ENCODE data around the gene DALRD3. TPM values are rescaled to one million over a fixed set of nuclear protein-coding genes. Genes with fewer than 3 reads are reported as not detected.

DALRD3 gene
- total RNA-seq, 1 donor from 2014 or later = 36.7 TPM

- TF ChIP-seq CTCF (IDR thresholded peaks at IDR 0.05) = no peak
- CTCF ChIA-PET = interaction anchor here (0.5 to 2.0 kb wide), 5 partner anchors 12 to 115 kb away, joined by 3 to 5 read pairs (median 3); partner anchors contain the start of genes NDUFAF3 and P4HTM
- no peak for DNase-seq
- POLR2A ChIA-PET = interaction anchor here (0.9 to 9.9 kb wide), 3 partner anchors 13 to 89 kb away, joined by 4 to 372 read pairs (median 58); partner anchors contain the start of genes DALRD3, IMPDH2, NDUFAF3 and P4HTM
- intact Hi-C loops (cut with micrococcal nuclease) = loop anchor here (5.0 kb wide), 3 partner anchors 338 to 668 kb away; partner anchors contain the start of genes APEH, PFKFB4 and USP4
- Mint-ChIP-seq H3K9me3 (no peaks in the 10 kb centered on the region), H3K4me3 (no peak overlapping the region), H3K4me1 (peaks cover 21% of the 10 kb centered on the region), H3K27ac (no peak overlapping the region), H3K36me3 (ENCODE audit: low read depth) (peaks cover 12% of the 10 kb centered on the region), H3K27me3 (no peaks in the 10 kb centered on the region)
- no peak for ATAC-seq (ENCODE audit: low read depth)
Measured at GRCh38 chr3:49004352-49005302, 13.8 kb downstream of the DALRD3 start.

- H3K36me3 Mint-ChIP-seq (ENCODE audit: low read depth) = peaks cover 4% of the 10 kb centered on the region
- H3K9me3 Mint-ChIP-seq = no peaks in the 10 kb centered on the region
- intact Hi-C loops (cut with micrococcal nuclease) = no loop called here
- no peaks in the 10 kb centered on the region for H3K27me3 Mint-ChIP-seq
- no peak overlapping the region for H3K4me3 Mint-ChIP-seq
- TF ChIP-seq CTCF (IDR thresholded peaks at IDR 0.05) = no peak
- ChIA-PET POLR2A (interaction anchor here (0.7 kb wide), 1 partner anchor 20 kb away, joined by 3 read pairs; no protein-coding TSS in a partner anchor), CTCF (no interaction called here)
- DNase-seq = no peak
- H3K27ac Mint-ChIP-seq = no peak overlapping the region
- H3K4me1 Mint-ChIP-seq = no peaks in the 10 kb centered on the region
- ATAC-seq (ENCODE audit: low read depth) = no peak
Measured at GRCh38 chr3:49001155-49001554, 17.2 kb downstream of the DALRD3 start.

- CTCF ChIA-PET = no interaction called here
- DNase-seq (no peak), ATAC-seq (ENCODE audit: low read depth) (no peak)
- no peak for TF ChIP-seq CTCF (IDR thresholded peaks at IDR 0.05)
- intact Hi-C loops (cut with micrococcal nuclease) = no loop called here
- H3K36me3 Mint-ChIP-seq (ENCODE audit: low read depth) = peaks cover 12% of the 10 kb centered on the region
- POLR2A ChIA-PET = no interaction called here
- H3K27ac Mint-ChIP-seq = no peak overlapping the region
- no peaks in the 10 kb centered on the region for H3K4me1 Mint-ChIP-seq
- H3K9me3 Mint-ChIP-seq = no peaks in the 10 kb centered on the region
- H3K27me3 Mint-ChIP-seq = no peaks in the 10 kb centered on the region
- H3K4me3 Mint-ChIP-seq = no peak overlapping the region
Measured at GRCh38 chr3:48999085-48999858, 19.1 kb downstream of the DALRD3 start.

GRCh38 chr3:48997714-48998637, 20.4 kb downstream of the DALRD3 start:
- ChIA-PET CTCF (interaction anchor here (1.0 kb wide), 1 partner anchor 10 kb away, joined by 3 read pairs; no protein-coding TSS in a partner anchor), POLR2A (no interaction called here)
- H3K4me3 Mint-ChIP-seq = no peak overlapping the region
- TF ChIP-seq CTCF (IDR thresholded peaks at IDR 0.05) = no peak
- no peak overlapping the region for H3K27ac Mint-ChIP-seq
- no peaks in the 10 kb centered on the region for H3K4me1 Mint-ChIP-seq
- H3K9me3 Mint-ChIP-seq = no peaks in the 10 kb centered on the region
- ATAC-seq (ENCODE audit: low read depth) = no peak
- H3K36me3 Mint-ChIP-seq (ENCODE audit: low read depth) = peaks cover 12% of the 10 kb centered on the region
- H3K27me3 Mint-ChIP-seq = no peaks in the 10 kb centered on the region
- DNase-seq = no peak
- intact Hi-C loops (cut with micrococcal nuclease) = no loop called here

Data from activated B cell treated with CpG ODN at 0.5 μM for 24 hours (primary cell).